Stimulated activated CD4-positive, alpha-beta T cell treated with anti-CD3 and anti-CD28 coated beads, TNF-alpha, amount 100 ng/mL, for 4 hours (primary cell): Measurements from ENCODE around the gene GPR3.
"Not testable (repeated sequence)": the region's sequence is repeated elsewhere in the genome, so short reads cannot be mapped to it uniquely, and the experiment has no call there.

Source experiments
- DNase-seq, 3 experiments: peaks; one replicate each; pipeline ENCODE4 v3.0.0-alpha.2; 2020; ENCODE audit warnings: low read depth in 3 of 3

The GPR3 gene

GRCh38 chr1:27398405-27399149 lies 6.2 kb downstream of the GPR3 start:
- DNase-seq, result no peak

DNA sequence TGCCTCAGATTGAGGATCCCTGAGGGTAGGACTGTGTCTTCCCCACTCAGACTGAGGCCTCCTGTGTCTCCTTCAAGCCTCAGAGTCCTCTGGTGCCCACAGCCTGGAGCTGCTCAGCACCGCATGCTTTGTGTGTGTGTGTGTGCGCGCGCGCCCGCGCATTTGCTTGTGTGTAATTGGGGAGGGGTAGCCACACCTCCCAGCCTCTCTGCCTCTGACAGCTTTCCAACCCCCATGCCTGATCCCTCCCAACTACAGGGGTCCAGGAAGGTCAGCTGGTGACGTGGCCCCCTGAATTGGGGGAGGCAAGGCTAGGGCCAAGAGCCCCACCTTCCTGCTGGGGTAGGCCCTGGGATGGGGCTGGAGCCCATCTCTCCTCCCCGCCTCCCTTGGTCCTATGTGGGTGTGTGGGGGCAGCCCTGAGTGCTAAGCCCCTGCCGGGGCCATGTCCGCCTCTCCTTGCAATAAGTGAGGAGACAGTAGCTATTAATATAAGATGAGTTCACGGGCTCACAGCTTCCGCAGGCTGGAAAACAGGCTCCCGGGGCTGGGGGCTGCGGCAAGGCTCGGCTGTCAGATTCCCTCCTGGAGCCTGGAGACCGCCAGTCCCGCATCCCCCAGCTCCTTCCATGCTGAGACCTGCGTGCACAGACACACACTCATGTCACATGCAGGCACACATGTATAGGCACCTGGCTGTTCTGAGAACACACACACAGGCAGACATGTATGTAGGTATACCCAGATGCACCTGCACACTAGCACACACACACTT lies 7.0 kb downstream of the GPR3 start:
- DNase-seq, result no peak

GRCh38 chr1:27400082-27400962 lies 7.9 kb downstream of the GPR3 start:
- DNase-seq, result no peak

GRCh38 chr1:27400963-27401341 lies 8.5 kb downstream of the GPR3 start:
- DNase-seq, result no peak

DNA sequence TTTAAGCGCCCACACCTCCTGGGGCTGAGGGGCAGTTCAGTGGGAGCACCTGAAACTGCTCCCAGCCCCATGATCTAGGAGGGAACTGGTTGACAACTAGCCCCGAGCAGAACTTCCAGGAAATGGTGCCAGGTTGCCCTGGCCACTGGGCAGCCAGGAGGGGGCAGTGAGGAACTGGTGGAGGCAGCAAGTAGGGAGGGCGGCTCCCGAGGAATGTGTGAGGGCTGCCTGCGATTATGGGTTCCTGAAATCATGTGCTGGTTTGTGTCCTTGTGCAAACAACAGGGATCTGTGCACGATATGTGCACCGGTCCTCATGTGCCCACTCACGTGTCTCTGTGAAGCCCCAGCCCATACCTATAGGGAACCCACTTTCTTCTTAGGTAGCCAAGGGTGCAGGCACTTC lies 9.9 kb downstream of the GPR3 start:
- no peak for DNase-seq

- no peak for DNase-seq
Observed at GRCh38 chr1:27403065-27403726, 10.8 kb downstream of the GPR3 start.

DNA sequence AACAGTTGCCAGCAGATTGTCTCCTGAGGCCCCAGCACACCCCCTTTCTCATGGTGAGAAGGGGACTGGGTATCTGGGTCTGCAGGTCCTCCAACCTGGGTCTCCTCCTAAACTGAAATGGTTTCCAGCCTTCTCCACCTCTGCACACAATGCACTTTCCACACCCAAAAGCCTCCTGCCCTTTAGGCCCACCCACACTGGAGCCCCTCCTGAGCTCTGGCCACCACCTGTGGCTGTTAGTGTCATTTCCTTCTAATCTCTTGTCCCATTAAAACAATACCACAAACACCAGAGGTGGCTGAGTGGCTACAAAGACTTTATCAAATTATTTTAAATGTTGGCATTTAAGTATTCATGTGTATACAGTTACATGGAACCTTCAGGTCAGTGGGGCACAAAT lies 11.5 kb downstream of the GPR3 start:
- no peak for DNase-seq

- no peak for DNase-seq
Observed at GRCh38 chr1:27405074-27405473, 12.7 kb downstream of the GPR3 start.

DNA sequence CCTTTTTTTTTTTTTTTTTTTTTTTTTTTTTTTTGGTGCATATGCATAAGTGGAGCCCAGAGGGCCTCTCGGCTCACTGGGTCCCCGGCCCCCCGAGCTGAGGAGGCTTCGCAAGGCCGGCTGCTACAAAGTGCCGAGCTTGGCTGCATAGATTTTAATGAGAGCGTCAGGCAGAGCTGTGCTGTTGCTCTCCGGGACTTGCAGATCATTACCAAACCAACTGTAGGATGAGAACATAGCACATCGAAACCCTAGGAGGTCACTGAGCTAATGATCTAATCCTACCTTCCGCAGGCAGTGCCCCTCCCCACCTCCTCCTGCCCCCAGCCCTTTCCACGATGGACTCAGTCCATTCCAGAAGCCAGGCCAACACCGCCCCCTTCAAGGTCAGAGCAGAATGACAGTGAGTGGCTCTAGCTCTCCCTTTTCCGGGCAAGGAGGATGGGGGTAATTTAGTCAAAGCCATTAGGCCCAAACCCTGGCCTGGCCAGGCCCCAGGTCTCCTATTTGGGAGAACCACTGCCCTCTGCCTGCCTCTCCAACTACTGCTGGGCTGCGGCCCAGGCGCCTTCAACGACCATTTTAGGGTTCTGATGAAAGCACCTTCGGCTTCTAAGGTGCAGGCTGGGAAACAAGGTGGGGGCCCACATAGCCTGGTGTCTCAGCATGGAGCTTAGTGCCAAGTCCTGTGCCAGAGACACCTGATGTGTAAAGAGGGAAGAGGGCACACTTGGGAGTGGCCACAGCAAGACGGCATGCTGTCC lies 13.4 kb downstream of the GPR3 start:
- not testable (repeated sequence) for DNase-seq

DNA sequence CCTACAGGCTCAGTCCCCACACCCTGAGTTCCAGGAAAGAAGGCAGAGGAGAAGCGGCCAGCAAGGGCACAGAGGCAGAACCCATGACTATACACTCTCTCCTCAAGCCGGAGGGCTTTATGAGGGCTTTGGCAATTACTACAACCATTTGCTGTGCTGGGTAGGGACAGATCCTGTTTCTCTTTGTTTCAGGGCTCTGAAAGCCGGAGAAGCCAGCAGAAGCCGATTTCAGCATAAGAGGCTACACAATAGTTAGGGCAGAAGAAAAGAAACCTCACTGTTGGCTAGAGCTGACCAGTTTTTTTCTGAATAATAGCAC lies 13.9 kb downstream of the GPR3 start:
- DNase-seq, result no peak

GRCh38 chr1:27406791-27407190 lies 14.4 kb downstream of the GPR3 start:
- not testable (repeated sequence) for DNase-seq

- no peak for DNase-seq
Observed at GRCh38 chr1:27408151-27408550, 15.7 kb downstream of the GPR3 start.

DNA sequence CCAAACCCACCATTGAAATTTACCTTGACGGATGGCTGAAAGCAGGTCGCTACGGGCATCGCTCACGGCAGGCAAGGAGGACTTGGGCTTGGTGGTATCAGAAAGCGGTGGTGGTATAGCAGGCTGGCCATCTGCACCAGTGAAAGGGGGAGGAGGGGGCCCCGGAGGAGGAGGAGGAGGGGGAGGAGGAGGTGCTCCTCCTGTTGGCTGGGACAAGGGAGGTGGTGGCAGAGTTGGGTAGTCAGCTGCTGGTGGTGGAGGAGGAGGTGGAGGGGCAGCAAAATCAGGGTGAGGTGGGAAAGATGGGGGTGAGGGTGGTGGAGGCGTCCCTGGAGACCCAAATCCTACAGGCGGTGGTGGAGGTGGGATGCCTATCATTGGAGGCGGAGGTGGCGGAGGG lies 17.2 kb downstream of the GPR3 start:
- DNase-seq, result no peak

GRCh38 chr1:27410709-27411108 lies 18.3 kb downstream of the GPR3 start:
- DNase-seq, result no peak

GRCh38 chr1:27412502-27412901 lies 20.1 kb downstream of the GPR3 start:
- DNase-seq, result no peak

- DNase-seq, result no peak
Observed at GRCh38 chr1:27413004-27413403, 20.6 kb downstream of the GPR3 start.

DNA sequence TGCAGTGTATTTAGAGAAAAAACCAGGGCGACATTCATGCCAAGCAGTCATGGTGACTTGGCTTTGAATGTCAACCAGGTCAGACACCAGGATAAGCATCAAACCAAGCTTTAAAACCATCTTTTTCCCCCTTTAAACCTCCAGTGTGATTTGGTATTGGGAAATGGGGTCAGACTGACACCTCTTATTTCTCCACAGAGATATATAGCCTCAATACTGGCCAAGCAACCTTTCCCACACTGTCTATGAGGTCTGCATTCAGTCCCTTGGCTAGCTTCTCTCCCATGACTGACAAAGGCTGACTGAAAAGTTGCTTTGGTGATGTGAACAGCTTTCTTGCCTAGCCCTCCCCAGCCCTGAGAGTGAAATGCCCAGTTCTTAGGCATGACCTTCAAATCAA lies 21.7 kb downstream of the GPR3 start:
- no peak for DNase-seq

DNA sequence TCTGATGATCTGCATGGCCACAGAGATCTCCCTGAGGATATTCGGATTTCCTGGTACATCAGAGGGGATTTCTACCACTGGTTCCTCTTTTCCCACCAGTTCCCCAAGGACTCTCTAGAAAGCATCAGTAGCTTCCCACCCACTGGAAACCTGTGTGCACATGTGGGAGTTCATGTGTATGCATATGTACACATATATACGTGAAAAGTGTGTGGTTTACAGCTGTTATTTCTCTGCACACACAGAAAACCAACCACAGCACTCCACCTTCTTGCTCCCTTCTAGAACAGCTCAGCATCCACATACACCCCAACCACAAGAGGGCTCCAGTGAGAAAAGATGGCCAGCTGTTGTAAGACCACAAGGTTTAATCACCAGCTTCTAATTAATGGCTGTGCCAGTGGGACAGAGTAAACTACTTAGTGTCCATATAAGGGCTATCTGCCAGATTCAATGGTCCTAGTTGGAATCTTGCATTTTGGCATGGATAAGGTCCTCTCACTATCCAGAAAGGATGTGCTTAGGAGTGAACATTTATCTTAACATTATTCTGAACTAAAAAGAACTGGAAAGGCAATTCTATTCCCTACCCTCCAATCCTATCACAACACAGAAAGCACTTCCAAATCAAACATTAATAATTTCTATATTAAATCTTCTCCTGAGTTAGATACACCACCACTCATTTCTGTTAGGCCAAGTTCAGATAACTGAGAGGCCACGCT lies 24.1 kb downstream of the GPR3 start:
- DNase-seq, result no peak

DNA sequence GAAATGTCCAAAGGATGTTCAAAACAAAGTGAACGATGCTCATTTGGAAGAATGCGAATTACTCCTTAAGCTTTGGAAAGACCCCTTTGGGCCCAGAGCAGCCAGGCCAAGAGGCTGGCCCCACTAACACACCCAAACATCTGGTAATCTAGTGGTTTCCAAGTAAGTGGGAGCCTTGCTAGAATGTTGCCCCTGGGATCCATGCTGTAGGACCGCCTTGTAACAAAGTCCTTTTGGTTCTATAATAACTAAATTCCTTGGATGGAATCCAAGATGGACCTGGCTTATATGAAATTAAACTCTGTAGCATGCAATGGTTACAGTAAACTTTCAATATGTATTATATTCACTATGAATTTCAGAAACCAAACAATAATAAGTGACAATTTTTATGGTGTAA lies 25.3 kb downstream of the GPR3 start:
- DNase-seq, result no peak

DNA sequence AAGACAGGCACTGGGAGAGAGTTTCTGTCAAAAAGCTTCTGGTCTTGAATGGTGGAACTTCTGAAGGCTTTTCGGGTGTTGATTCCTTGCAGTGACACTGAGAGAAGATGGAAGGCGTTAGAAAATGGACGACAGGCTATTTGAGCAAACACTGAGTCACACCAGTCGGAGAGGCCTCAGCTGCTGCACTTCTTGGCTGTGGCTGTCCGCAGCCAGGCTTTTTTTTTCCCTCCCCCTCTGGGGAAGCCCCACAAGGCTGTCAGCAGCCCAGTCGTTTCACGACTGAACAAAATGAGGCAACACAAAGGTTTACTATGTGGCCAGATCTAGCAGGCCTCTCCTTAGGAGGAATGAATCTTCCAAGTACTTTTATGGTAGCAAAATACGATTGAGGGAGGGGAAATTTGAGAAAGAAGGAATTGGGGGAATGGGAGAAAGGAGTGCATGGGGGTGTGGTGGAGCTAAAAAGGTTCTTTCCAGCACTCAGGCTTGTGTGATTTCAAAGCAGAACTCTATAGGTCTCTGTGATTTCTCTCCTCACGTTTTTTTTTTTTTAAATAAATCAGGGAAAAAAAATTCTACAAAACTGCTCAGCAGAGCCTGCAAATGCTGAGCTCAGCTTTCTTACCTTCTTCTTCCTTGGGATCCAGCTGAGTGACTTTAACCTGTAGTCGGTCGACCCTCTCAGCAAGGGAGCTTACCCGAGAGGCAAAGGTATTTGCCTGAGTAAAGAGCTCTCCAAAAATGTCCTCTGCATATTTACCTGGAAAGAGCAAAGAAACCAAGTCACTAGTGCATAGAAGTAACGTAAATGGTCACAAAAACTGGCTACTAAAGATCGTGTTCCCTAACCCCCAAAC lies 26.1 kb downstream of the GPR3 start:
- DNase-seq, result no peak
